CD14-positive monocyte (primary cell): ENCODE results near the gene APOBEC3H. TPM values are rescaled to one million over a fixed set of nuclear protein-coding genes. Genes with fewer than 3 reads are reported as not detected.

Source experiments
- DNase-seq, 3 donors: peaks; one replicate each; pipeline ENCODE4 v3.0.0-alpha.2; 2011 to 2022
- H2AFZ ChIP-seq: 2 replicates; pipeline ENCODE4 v1.6.0; 2012; ENCODE audit warnings: mild to moderate bottlenecking, low read depth, low read length, inconsistent platforms; ENCODE audit not compliant: insufficient read depth, poor library complexity, severe bottlenecking
- H3K27ac ChIP-seq, 2 donors: 1 replicate in 1 of 2; 2 replicates in 1 of 2; pipeline ENCODE4 v1.5.1; 2012 to 2013; ENCODE audit warnings: low read length in 2 of 2, control low read depth in 1 of 2, inconsistent platforms in 1 of 2, low read depth in 1 of 2, mild to moderate bottlenecking in 1 of 2
- H3K27me3 ChIP-seq, 2 donors: one replicate each; pipeline versions ENCODE4 v1.6.0 to v1.6.1; 2011 to 2013; ENCODE audit warnings: low read length in 2 of 2; ENCODE audit not compliant: control insufficient read depth in 2 of 2, insufficient read depth in 2 of 2
- H3K36me3 ChIP-seq, 2 donors: replicated peaks in 1 of 2; 1 replicate in 1 of 2; 2 replicates in 1 of 2; pipeline versions ENCODE4 v1.5.1 to v1.6.1; 2012 to 2013; ENCODE audit warnings: low read length in 2 of 2, control low read depth in 1 of 2, inconsistent platforms in 1 of 2, mild to moderate bottlenecking in 1 of 2; ENCODE audit not compliant: insufficient read depth in 2 of 2, control insufficient read depth in 1 of 2
- H3K4me1 ChIP-seq, 2 donors: 1 replicate in 1 of 2; 2 replicates in 1 of 2; pipeline versions ENCODE4 v1.5.1 to v1.6.1; 2012 to 2013; ENCODE audit warnings: low read length in 2 of 2, control low read depth in 1 of 2, inconsistent platforms in 1 of 2, mild to moderate bottlenecking in 1 of 2, moderate library complexity in 1 of 2; ENCODE audit not compliant: insufficient read depth in 2 of 2, control insufficient read depth in 1 of 2
- H3K4me2 ChIP-seq: replicated peaks from 2 replicates; pipeline ENCODE3; 2012; ENCODE audit warnings: low read length, moderate library complexity, mild to moderate bottlenecking; ENCODE audit not compliant: poor library complexity, severe bottlenecking; ENCODE audit errors: extremely low read depth
- H3K4me3 ChIP-seq, 3 experiments: fragments of 200-600 bp in 1 of 3; sonication (generic) in 1 of 3; replicated peaks in 1 of 3; 1 replicate in 2 of 3; 2 replicates in 1 of 3; pipeline ENCODE4 v1.5.1; 2011 to 2013; ENCODE audit warnings: low read length in 3 of 3, mild to moderate bottlenecking in 3 of 3, control low read depth in 2 of 3, low read depth in 2 of 3, inconsistent platforms in 1 of 3, moderate library complexity in 1 of 3
- H3K79me2 ChIP-seq: 2 replicates; pipeline ENCODE4 v1.6.0; 2012; ENCODE audit warnings: mild to moderate bottlenecking, control low read depth, inconsistent platforms, low read length, moderate library complexity; ENCODE audit not compliant: insufficient read depth
- H3K9ac ChIP-seq: 2 replicates; pipeline ENCODE4 v1.6.0; 2017; ENCODE audit warnings: low read length, mild to moderate bottlenecking; ENCODE audit not compliant: insufficient read depth, poor library complexity, severe bottlenecking
- H3K9me3 ChIP-seq, 2 donors: replicated peaks in 1 of 2; 1 replicate in 1 of 2; 2 replicates in 1 of 2; pipeline versions ENCODE4 v1.5.1 to v1.6.1; 2012 to 2013; ENCODE audit warnings: low read length in 2 of 2, control low read depth in 1 of 2; ENCODE audit not compliant: control insufficient read depth in 1 of 2, insufficient read depth in 1 of 2
- H4K20me1 ChIP-seq: 2 replicates; pipeline ENCODE4 v1.6.0; 2012; ENCODE audit warnings: mild to moderate bottlenecking, low read length, control low read depth, moderate library complexity; ENCODE audit not compliant: insufficient read depth
- H3K27ac Mint-ChIP-seq, 7 donors: one replicate each; pipeline ENCODE4 v1.8.0; 2020; ENCODE audit warnings: mild to moderate bottlenecking in 7 of 7, mixed read lengths in 7 of 7, moderate library complexity in 6 of 7, inconsistent platforms in 2 of 7
- H3K27me3 Mint-ChIP-seq, 3 donors: one replicate each; pipeline ENCODE4 v1.8.0; 2021 to 2022; ENCODE audit warnings: low read depth in 3 of 3, mild to moderate bottlenecking in 3 of 3, mixed read lengths in 3 of 3, moderate library complexity in 3 of 3, inconsistent platforms in 1 of 3
- H3K36me3 Mint-ChIP-seq, 2 donors: one replicate each; pipeline ENCODE4 v1.8.0; 2020; ENCODE audit warnings: mixed read lengths in 2 of 2, inconsistent platforms in 1 of 2, mild to moderate bottlenecking in 1 of 2
- H3K4me1 Mint-ChIP-seq: one replicate; pipeline ENCODE4 v1.8.0; 2020; ENCODE audit warnings: mild to moderate bottlenecking, mixed read lengths
- H3K4me3 Mint-ChIP-seq, 2 donors: one replicate each; pipeline ENCODE4 v1.8.0; 2020; ENCODE audit warnings: mild to moderate bottlenecking in 2 of 2, mixed read lengths in 2 of 2, moderate library complexity in 1 of 2
- H3K9me3 Mint-ChIP-seq, 7 donors: one replicate each; pipeline ENCODE4 v1.8.0; 2020 to 2022; ENCODE audit warnings: mixed read lengths in 7 of 7, mild to moderate bottlenecking in 6 of 7, moderate library complexity in 6 of 7, inconsistent platforms in 2 of 7
- CTCF ChIP-seq: fragments of 200-600 bp; IDR thresholded peaks from one replicate; pipeline ENCODE4 v1.8.0; 2022; ENCODE audit warnings: antibody characterized with exemption, mild to moderate bottlenecking
- WGBS: methylation state at CpG from one replicate; pipeline ENCODE4 v1.1.5; 2013; ENCODE audit warnings: missing lambda C conversion rate; ENCODE audit not compliant: insufficient coverage; 5-methylcytosine and 5-hydroxymethylcytosine counted together
- intact Hi-C, 2 donors: fragments of 100-400 bp; cut with micrococcal nuclease; formaldehyde crosslinking; loops; one replicate each; pipeline versions ENCODE4 v1.15.0 to v1.15.1; 2023
- polyA plus RNA-seq, 3 donors: library from polyadenylated mRNA; depleted of rRNA in 1 of 3; unstranded in 2 of 3; stranded (reverse) in 1 of 3; fragments of 300-500 nt in 2 of 3; fragments of >200 nt in 1 of 3; fragmentation: Illumina TruSeq in 2 of 3; gene quantifications; 1 replicate in 2 of 3; 2 replicates in 1 of 3; pipeline ENCODE4 v1.2.3, GENCODE V29; 2012 to 2021
- small RNA-seq: library from RNA; depleted of rRNA; stranded (forward); fragments of <200 nt; gene quantifications from one replicate; pipeline ENCODE3, GENCODE V24; 2012; ENCODE audit warnings: low read depth; ENCODE audit not compliant: insufficient read length

Gene APOBEC3H
- polyA plus RNA-seq, 3 donors: 0.28 TPM; not detected in 2

GRCh38 chr22:39153220-39153717 is 56.2 kb downstream of the APOBEC3H start:
- intact Hi-C loops: loop anchor here (2.0 to 5.0 kb wide), 3 partner anchors 159 to 369 kb away; partner anchors contain the start of genes ATF4 (in 1 of the 2) and CBX6 (in 1 of the 2)
- peaks cover 0 to 6% (median 5%) of the 10 kb centered on the region in 7 donors for H3K9me3 Mint-ChIP-seq
- peaks cover 25% of the 10 kb centered on the region for H3K4me1 Mint-ChIP-seq
- no peak for TF ChIP-seq CTCF
- Histone ChIP-seq H4K20me1 (no peaks in the 10 kb centered on the region), H3K4me1 (peaks cover 18 to 25% of the 10 kb centered on the region in 2 donors), H3K9ac (peak overlapping the region; percentile 63), H2AFZ (peak overlapping the region; percentile 87), H3K4me2 (peak overlapping the region; percentile 89), H3K4me3 (peak overlapping the region; percentile 28 to 84 (median 64)), H3K27ac (no peak overlapping the region), H3K9me3 (no peaks in the 10 kb centered on the region), H3K27me3 (peaks cover 19 to 35% of the 10 kb centered on the region in 2 donors), H3K79me2 (no peaks in the 10 kb centered on the region), H3K36me3 (peaks cover 0 to 14% of the 10 kb centered on the region in 2 donors)
- WGBS: under 1% methylated on average over 43 of the region's 43 CpGs
- H3K27ac Mint-ChIP-seq: peak overlapping the region in 6 of 7 donors; percentile 32 to 84 (median 72)
- H3K36me3 Mint-ChIP-seq: peaks cover 11 to 14% of the 10 kb centered on the region in 2 donors
- peak overlapping the region; percentile 80 to 90 for H3K4me3 Mint-ChIP-seq
- DNase-seq: peak in 1 of 3 donors; percentile 14
- H3K27me3 Mint-ChIP-seq: peaks cover 36 to 47% (median 42%) of the 10 kb centered on the region in 3 donors

Small RNA genes within 50 kb of the gene (small RNA-seq; reads per million reads assigned to genes)
- gene AL022318.2 (not detected), gene COX5BP7 (not detected)

Other genes starting within 250 kb of the APOBEC3H start
- 10 to 100 TPM in 1 of 3 donors, 1 to 10 TPM in 2; 2.1 to 26.7 (median 5.0) TPM for gene CBX6, start 225.0 kb upstream of the APOBEC3H start, polyA plus RNA-seq
- 100 to 1,000 TPM; 233 to 845 (median 247) TPM for gene APOBEC3A, start 139.6 kb upstream of the APOBEC3H start, polyA plus RNA-seq
- gene APOBEC3B, start 114.9 kb upstream of the APOBEC3H start, polyA plus RNA-seq: 10 to 100 TPM in 2 of 3 donors, under 1 TPM in 1; 0.40 to 48.2 (median 12.6) TPM
- gene APOBEC3C, start 83.0 kb upstream of the APOBEC3H start, polyA plus RNA-seq: 10 to 100 TPM; 19.7 to 86.3 (median 69.4) TPM
- gene APOBEC3D, start 76.1 kb upstream of the APOBEC3H start, polyA plus RNA-seq: 1 to 10 TPM; 1.7 to 4.3 (median 2.0) TPM
- gene APOBEC3F, start 56.4 kb upstream of the APOBEC3H start, polyA plus RNA-seq: 1 to 10 TPM; 4.1 to 8.0 (median 4.4) TPM
- 10 to 100 TPM; 33.3 to 73.6 (median 64.5) TPM for gene APOBEC3G, start 20.0 kb upstream of the APOBEC3H start, polyA plus RNA-seq
- 10 to 100 TPM in 1 of 3 donors, 1 to 10 TPM in 2; 3.1 to 18.0 (median 4.0) TPM for gene CBX7, start 55.4 kb downstream of the APOBEC3H start, polyA plus RNA-seq
- under 1 TPM in 1 of 3 donors, not detected in 2; 0.15 TPM for gene PDGFB, start 147.7 kb downstream of the APOBEC3H start, polyA plus RNA-seq
- 1,000 to 10,000 TPM in 1 of 3 donors, 100 to 1,000 TPM in 2; 604 to 2,104 (median 698) TPM for gene RPL3, start 222.4 kb downstream of the APOBEC3H start, polyA plus RNA-seq